H9 (cell line): Measurements from ENCODE around the gene ARFGAP1. TPM values are rescaled to one million over a fixed set of nuclear protein-coding genes. Genes with fewer than 3 reads are reported as not detected.

Experiments
- DNase-seq: peaks from one replicate; pipeline ENCODE4 v3.0.0-alpha.2; 2017
- H2AFZ ChIP-seq: one replicate; pipeline ENCODE4 v1.6.1; 2013; ENCODE audit warnings: mild to moderate bottlenecking, low read length, control low read depth, moderate library complexity
- H2AK5ac ChIP-seq: 2 replicates; pipeline ENCODE4 v1.6.1; 2013; ENCODE audit warnings: low read length, control low read depth, mixed read lengths; ENCODE audit not compliant: insufficient read length
- H2BK120ac ChIP-seq: one replicate; pipeline ENCODE4 v1.6.1; 2013; ENCODE audit warnings: low read depth, mild to moderate bottlenecking, low read length, control low read depth, inconsistent platforms; ENCODE audit not compliant: poor library complexity, severe bottlenecking
- H2BK12ac ChIP-seq: 2 replicates; pipeline ENCODE4 v1.6.1; 2013; ENCODE audit warnings: low read length, control low read depth, mixed read lengths, low read depth; ENCODE audit not compliant: insufficient read length
- H2BK15ac ChIP-seq: 2 replicates; pipeline ENCODE4 v1.6.1; 2013; ENCODE audit warnings: low read depth, low read length, control low read depth
- H2BK20ac ChIP-seq: one replicate; pipeline ENCODE4 v1.6.1; 2013; ENCODE audit warnings: low read depth, mild to moderate bottlenecking, low read length, control low read depth, inconsistent platforms; ENCODE audit not compliant: poor library complexity, severe bottlenecking
- H2BK5ac ChIP-seq: 2 replicates; pipeline ENCODE4 v1.6.1; 2013; ENCODE audit warnings: low read length, control low read depth, mixed read lengths; ENCODE audit not compliant: insufficient read length
- H3K14ac ChIP-seq: 2 replicates; pipeline ENCODE4 v1.6.1; 2013; ENCODE audit warnings: low read length, control low read depth; ENCODE audit not compliant: insufficient read depth
- H3K18ac ChIP-seq: 2 replicates; pipeline ENCODE4 v1.6.1; 2013; ENCODE audit warnings: low read depth, mild to moderate bottlenecking, mixed read lengths, low read length, control low read depth; ENCODE audit not compliant: insufficient read length
- H3K23ac ChIP-seq: 2 replicates; pipeline ENCODE4 v1.6.1; 2013; ENCODE audit warnings: low read length, control low read depth, mixed read lengths, low read depth; ENCODE audit not compliant: insufficient read length
- H3K23me2 ChIP-seq: 2 replicates; pipeline ENCODE4 v1.6.1; 2013; ENCODE audit warnings: low read depth, mild to moderate bottlenecking, mixed read lengths, low read length, control low read depth; ENCODE audit not compliant: insufficient read length, poor library complexity, severe bottlenecking
- H3K27ac ChIP-seq: 2 replicates; pipeline ENCODE4 v1.5.1; 2013; ENCODE audit warnings: low read length, control low read depth, mixed read lengths, low read depth; ENCODE audit not compliant: insufficient read length
- H3K27me3 ChIP-seq: 2 replicates; pipeline ENCODE4 v1.6.1; 2013; ENCODE audit warnings: low read length, control low read depth, inconsistent platforms; ENCODE audit not compliant: insufficient read depth
- H3K4ac ChIP-seq: 2 replicates; pipeline ENCODE4 v1.6.1; 2013; ENCODE audit warnings: low read depth, mild to moderate bottlenecking, control low read depth, inconsistent platforms, low read length, moderate library complexity
- H3K4me1 ChIP-seq: 2 replicates; pipeline ENCODE4 v1.6.1; 2013; ENCODE audit warnings: low read length, control low read depth, inconsistent platforms; ENCODE audit not compliant: insufficient read depth
- H3K4me2 ChIP-seq: 2 replicates; pipeline ENCODE4 v1.6.1; 2013; ENCODE audit warnings: low read length, control low read depth, mixed read lengths; ENCODE audit not compliant: insufficient read length, insufficient read depth
- H3K56ac ChIP-seq: 2 replicates; pipeline ENCODE4 v1.6.1; 2013; ENCODE audit warnings: low read depth, mild to moderate bottlenecking, mixed read lengths, low read length, control low read depth; ENCODE audit not compliant: insufficient read length
- H3K79me1 ChIP-seq: 2 replicates; pipeline ENCODE4 v1.6.1; 2013; ENCODE audit warnings: low read depth, mild to moderate bottlenecking, moderate library complexity, low read length, control low read depth, inconsistent platforms; ENCODE audit not compliant: insufficient read depth, poor library complexity, severe bottlenecking
- H3K79me2 ChIP-seq: 2 replicates; pipeline ENCODE4 v1.6.1; 2013; ENCODE audit warnings: low read length, control low read depth, inconsistent platforms; ENCODE audit not compliant: insufficient read depth
- H3K9ac ChIP-seq: 2 replicates; pipeline ENCODE4 v1.6.1; 2013; ENCODE audit warnings: low read length, control low read depth, mixed read lengths; ENCODE audit not compliant: insufficient read length; ENCODE audit errors: extremely low read depth
- H3K9me3 ChIP-seq: one replicate; pipeline ENCODE4 v1.6.1; 2013; ENCODE audit warnings: low read depth, low read length, inconsistent platforms; ENCODE audit not compliant: control insufficient read depth
- H3T11ph ChIP-seq: one replicate; pipeline ENCODE4 v1.6.1; 2013; ENCODE audit warnings: mild to moderate bottlenecking, low read length, control low read depth, inconsistent platforms
- H4K20me1 ChIP-seq: one replicate; pipeline ENCODE4 v1.6.1; 2013; ENCODE audit not compliant: control insufficient read depth, insufficient read length, insufficient read depth
- H4K5ac ChIP-seq: 2 replicates; pipeline ENCODE4 v1.6.1; 2013; ENCODE audit warnings: low read depth, mild to moderate bottlenecking, mixed read lengths, low read length, control low read depth; ENCODE audit not compliant: insufficient read length
- H4K8ac ChIP-seq: replicated peaks from 2 replicates; pipeline ENCODE4 v1.6.1; 2013; ENCODE audit warnings: low read length, control low read depth, mixed read lengths, low read depth; ENCODE audit not compliant: insufficient read length
- H4K91ac ChIP-seq: 2 replicates; pipeline ENCODE4 v1.6.1; 2013; ENCODE audit warnings: low read depth, mild to moderate bottlenecking, moderate library complexity, mixed read lengths, low read length, control low read depth; ENCODE audit not compliant: insufficient read length
- H3K27ac Mint-ChIP-seq, 3 experiments: 2 replicates in 2 of 3; 3 replicates in 1 of 3; pipeline ENCODE4 v1.8.0; 2020 to 2021; ENCODE audit warnings: mixed read lengths in 3 of 3, mild to moderate bottlenecking in 1 of 3, moderate library complexity in 1 of 3
- H3K27me3 Mint-ChIP-seq: 2 replicates; pipeline ENCODE4 v1.8.0; 2021; ENCODE audit warnings: low read depth, mild to moderate bottlenecking, moderate library complexity, mixed read lengths
- H3K36me3 Mint-ChIP-seq, 3 experiments: 2 replicates in 2 of 3; 3 replicates in 1 of 3; pipeline ENCODE4 v1.8.0; 2020 to 2021; ENCODE audit warnings: low read depth in 3 of 3, mixed read lengths in 3 of 3; ENCODE audit not compliant: insufficient read depth in 1 of 3
- H3K4me1 Mint-ChIP-seq, 2 experiments: 2 replicates each; pipeline ENCODE4 v1.8.0; 2020; ENCODE audit warnings: mixed read lengths in 2 of 2
- H3K4me3 Mint-ChIP-seq, 2 experiments: 2 replicates in 1 of 2; 3 replicates in 1 of 2; pipeline ENCODE4 v1.8.0; 2020 to 2021; ENCODE audit warnings: mild to moderate bottlenecking in 2 of 2, mixed read lengths in 2 of 2, moderate library complexity in 1 of 2
- H3K9me3 Mint-ChIP-seq, 2 experiments: 2 replicates in 1 of 2; 3 replicates in 1 of 2; pipeline ENCODE4 v1.8.0; 2020; ENCODE audit warnings: mild to moderate bottlenecking in 2 of 2, mixed read lengths in 2 of 2, moderate library complexity in 1 of 2
- WGBS: extraction: QIAGEN DNeasy Blood & Tissue Kit; methylation state at CpG from one replicate; pipeline ENCODE4 v1.1.7; 2013; ENCODE audit warnings: missing lambda C conversion rate, low lambda C conversion rate, mixed read lengths; ENCODE audit not compliant: insufficient read length; ENCODE audit errors: extremely low coverage; 5-methylcytosine and 5-hydroxymethylcytosine counted together
- total RNA-seq: library from RNA; stranded (reverse); gene quantifications from 2 replicates; pipeline ENCODE4 v1.2.1, GENCODE V29; 2021
- TF ChIP-seq, protein P1 (sequence below): fragments of 200-600 bp; sonication (generic); conservative IDR thresholded peaks from 3 replicates; pipeline ENCODE4 v1.8.0; 2021; ENCODE audit warnings: antibody characterized with exemption, mild to moderate bottlenecking

The ARFGAP1 gene
- total RNA-seq, 1 experiment from 2014 or later: 114 TPM

DNA sequence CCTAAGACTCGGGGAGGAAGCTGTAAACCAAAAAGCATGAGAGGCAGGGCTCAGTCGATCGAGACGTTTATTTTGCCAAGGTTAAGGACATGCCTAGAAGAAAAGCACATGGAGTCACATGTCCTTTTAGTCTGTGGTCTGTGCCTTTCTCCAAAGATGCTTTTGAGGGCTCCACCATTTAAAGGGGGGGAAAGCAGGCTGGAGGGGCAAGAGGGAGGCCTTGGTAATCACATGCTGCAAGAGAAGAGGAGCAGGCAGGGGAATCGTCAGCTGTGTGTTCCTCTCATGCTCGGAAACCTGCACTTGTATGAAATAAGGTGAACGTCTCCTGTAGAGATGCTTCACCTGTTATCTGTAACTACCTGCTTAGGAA lies 47.5 kb upstream of the ARFGAP1 start:
- Histone ChIP-seq H3K23ac (no peak overlapping the region), H4K20me1 (no peaks in the 10 kb centered on the region), H3K79me2 (no peaks in the 10 kb centered on the region), H2BK5ac (no peak overlapping the region), H3K27ac (no peak overlapping the region), H3K14ac (no peak overlapping the region), H4K8ac (no peak overlapping the region), H3T11ph (no peak overlapping the region), H2BK15ac (no peak overlapping the region), H2BK20ac (no peak overlapping the region), H3K4me1 (no peaks in the 10 kb centered on the region; the same call in 1 of the 2 replicates), H2AK5ac (no peak overlapping the region), H3K56ac (no peak overlapping the region), H3K27me3 (no peaks in the 10 kb centered on the region), H3K4me2 (no peak overlapping the region), H3K4ac (no peak overlapping the region), H3K23me2 (no peaks in the 10 kb centered on the region), H2BK120ac (no peak overlapping the region), H4K91ac (no peak overlapping the region), H3K9me3 (no peaks in the 10 kb centered on the region), H2AFZ (no peak overlapping the region), H3K18ac (no peak overlapping the region), H3K79me1 (no peaks in the 10 kb centered on the region), H4K5ac (no peak overlapping the region), H2BK12ac (no peak overlapping the region), H3K9ac (no peak overlapping the region)
- H3K27ac Mint-ChIP-seq: no peak overlapping the region
- no peak overlapping the region for H3K4me3 Mint-ChIP-seq
- no CpG with 5 or more reads among the region's 7 CpGs for WGBS
- H3K36me3 Mint-ChIP-seq: no peaks in the 10 kb centered on the region
- DNase-seq: no peak
- peaks cover 0 to under 1% of the 10 kb centered on the region in 2 experiments; a peak in 1 of 5 replicates for H3K9me3 Mint-ChIP-seq
- peaks cover 23% of the 10 kb centered on the region for H3K27me3 Mint-ChIP-seq
- TF ChIP-seq, protein P1, sequence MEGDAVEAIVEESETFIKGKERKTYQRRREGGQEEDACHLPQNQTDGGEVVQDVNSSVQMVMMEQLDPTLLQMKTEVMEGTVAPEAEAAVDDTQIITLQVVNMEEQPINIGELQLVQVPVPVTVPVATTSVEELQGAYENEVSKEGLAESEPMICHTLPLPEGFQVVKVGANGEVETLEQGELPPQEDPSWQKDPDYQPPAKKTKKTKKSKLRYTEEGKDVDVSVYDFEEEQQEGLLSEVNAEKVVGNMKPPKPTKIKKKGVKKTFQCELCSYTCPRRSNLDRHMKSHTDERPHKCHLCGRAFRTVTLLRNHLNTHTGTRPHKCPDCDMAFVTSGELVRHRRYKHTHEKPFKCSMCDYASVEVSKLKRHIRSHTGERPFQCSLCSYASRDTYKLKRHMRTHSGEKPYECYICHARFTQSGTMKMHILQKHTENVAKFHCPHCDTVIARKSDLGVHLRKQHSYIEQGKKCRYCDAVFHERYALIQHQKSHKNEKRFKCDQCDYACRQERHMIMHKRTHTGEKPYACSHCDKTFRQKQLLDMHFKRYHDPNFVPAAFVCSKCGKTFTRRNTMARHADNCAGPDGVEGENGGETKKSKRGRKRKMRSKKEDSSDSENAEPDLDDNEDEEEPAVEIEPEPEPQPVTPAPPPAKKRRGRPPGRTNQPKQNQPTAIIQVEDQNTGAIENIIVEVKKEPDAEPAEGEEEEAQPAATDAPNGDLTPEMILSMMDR: no peak
- H3K4me1 Mint-ChIP-seq: peaks cover 13 to 55% of the 10 kb centered on the region in 2 experiments
